ENCODE results near the gene C1orf159.
"Not testable (repeated sequence)": the region's sequence is repeated elsewhere in the genome, so short reads cannot be mapped to it uniquely, and the experiment has no call there.

The C1orf159 gene

GRCh38 chr1:1067284-1067859 lies 48.5 kb downstream of the C1orf159 start:
- DNase-seq (ENCODE audit: low read depth), result no peak

- no peak for DNase-seq (ENCODE audit: low read depth)
Observed at GRCh38 chr1:1066403-1067283, 49.2 kb downstream of the C1orf159 start.

GRCh38 chr1:1065940-1066304 lies 50.0 kb downstream of the C1orf159 start:
- DNase-seq (ENCODE audit: low read depth), result not testable (repeated sequence)

- no peak for DNase-seq (ENCODE audit: low read depth)
Observed at GRCh38 chr1:1065265-1065939, 50.5 kb downstream of the C1orf159 start.

GRCh38 chr1:1063945-1064831 lies 51.7 kb downstream of the C1orf159 start:
- peak; percentile 83 for DNase-seq (ENCODE audit: low read depth)

GRCh38 chr1:1063261-1063944 lies 52.5 kb downstream of the C1orf159 start:
- no peak for DNase-seq (ENCODE audit: low read depth)

GRCh38 chr1:1062348-1063163 lies 53.3 kb downstream of the C1orf159 start:
- DNase-seq (ENCODE audit: low read depth), result no peak

GRCh38 chr1:1061682-1062345 lies 54.1 kb downstream of the C1orf159 start:
- DNase-seq (ENCODE audit: low read depth), result no peak

- no peak for DNase-seq (ENCODE audit: low read depth)
Observed at GRCh38 chr1:1060281-1061000, 55.4 kb downstream of the C1orf159 start.

GRCh38 chr1:1059494-1060280 lies 56.2 kb downstream of the C1orf159 start:
- peak; percentile 90 for DNase-seq (ENCODE audit: low read depth)

- DNase-seq (ENCODE audit: low read depth), result no peak
Observed at GRCh38 chr1:1058921-1059493, 56.9 kb downstream of the C1orf159 start.

- no peak for DNase-seq (ENCODE audit: low read depth)
Observed at GRCh38 chr1:1058088-1058905, 57.6 kb downstream of the C1orf159 start.

GRCh38 chr1:1057769-1058087 lies 58.2 kb downstream of the C1orf159 start:
- not testable (repeated sequence) for DNase-seq (ENCODE audit: low read depth)

- no peak for DNase-seq (ENCODE audit: low read depth)
Observed at GRCh38 chr1:1055841-1056736, 59.8 kb downstream of the C1orf159 start.

- no peak for DNase-seq (ENCODE audit: low read depth)
Observed at GRCh38 chr1:1054971-1055370, 60.9 kb downstream of the C1orf159 start.

- DNase-seq (ENCODE audit: low read depth), result no peak
Observed at GRCh38 chr1:1054099-1054700, 61.7 kb downstream of the C1orf159 start.

All from activated T-cell treated with anti-CD3 and anti-CD28 coated beads for 24 hours (primary cell).